RPMI8226 (cell line): ENCODE measurements around the gene TRPM1.

ENCODE experiments used
- DNase-seq: peaks from one replicate; pipeline ENCODE4 v3.0.0-alpha.2; 2015

The TRPM1 gene

GRCh38 chr15:31101262-31102038, at the start of gene TRPM1:
Gene TRPM1 (minus strand): TSS chr15:31101725. CDS start chr15:31081355, 20,370 bp downstream.
- DNase-seq, result peak; percentile 15

- no peak for DNase-seq
Measured at GRCh38 chr15:31150732-31151231, 49.3 kb upstream of the TRPM1 start.

DNA sequence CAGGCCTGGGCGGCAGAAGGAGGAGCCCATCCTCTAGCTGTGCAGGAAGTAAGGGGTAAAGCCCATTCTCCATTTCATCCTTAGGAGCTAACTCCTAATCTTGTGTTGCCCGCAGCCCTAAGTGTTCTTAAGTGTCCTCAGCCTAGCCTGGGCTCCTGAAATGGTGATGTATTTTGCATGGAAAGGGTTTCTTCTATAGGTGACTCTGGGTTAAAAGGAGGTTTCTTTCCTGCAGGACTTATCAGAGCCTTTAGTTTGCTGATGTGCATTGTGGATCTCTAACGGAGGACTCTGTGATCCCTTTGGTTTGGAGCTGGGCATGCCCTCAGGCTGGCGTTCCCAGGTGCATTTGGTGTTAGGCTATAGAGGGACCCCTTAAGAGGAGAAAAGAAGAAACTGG, 48.5 kb upstream of the TRPM1 start:
- DNase-seq, result no peak

DNA sequence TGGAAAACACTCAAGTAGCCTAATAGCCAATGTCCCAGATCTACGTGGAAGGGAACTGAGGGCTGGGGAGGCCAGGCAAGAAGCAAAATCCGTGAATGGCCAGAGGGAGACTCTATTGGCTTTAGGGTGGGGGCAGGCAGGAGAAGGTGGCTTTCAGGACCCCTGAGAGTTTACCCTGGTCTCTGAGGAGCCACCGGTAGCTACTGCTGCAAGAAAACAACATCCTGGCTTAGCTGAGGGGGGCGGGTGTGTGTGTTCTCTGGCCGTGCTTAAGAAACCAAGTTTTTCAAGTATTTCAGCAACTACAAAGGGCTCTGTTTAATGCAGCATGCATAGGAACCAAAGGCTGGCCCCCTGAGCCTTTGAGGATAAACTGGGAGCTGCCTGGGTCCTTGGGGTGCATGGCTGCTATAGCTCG, 47.6 kb upstream of the TRPM1 start:
- no peak for DNase-seq

GRCh38 chr15:31148297-31149087, 47.0 kb upstream of the TRPM1 start:
- no peak for DNase-seq

GRCh38 chr15:31147944-31148296, 46.4 kb upstream of the TRPM1 start:
- no peak for DNase-seq

GRCh38 chr15:31147456-31147855, 45.9 kb upstream of the TRPM1 start:
- DNase-seq, result no peak

- no peak for DNase-seq
Measured at GRCh38 chr15:31145271-31145911, 43.9 kb upstream of the TRPM1 start.

- DNase-seq, result no peak
Measured at GRCh38 chr15:31141792-31142191, 40.3 kb upstream of the TRPM1 start.

- no peak for DNase-seq
Measured at GRCh38 chr15:31136607-31137328, 35.2 kb upstream of the TRPM1 start.

GRCh38 chr15:31136016-31136415, 34.5 kb upstream of the TRPM1 start:
- no peak for DNase-seq

- DNase-seq, result no peak
Measured at GRCh38 chr15:31135523-31135922, 34.0 kb upstream of the TRPM1 start.

DNA sequence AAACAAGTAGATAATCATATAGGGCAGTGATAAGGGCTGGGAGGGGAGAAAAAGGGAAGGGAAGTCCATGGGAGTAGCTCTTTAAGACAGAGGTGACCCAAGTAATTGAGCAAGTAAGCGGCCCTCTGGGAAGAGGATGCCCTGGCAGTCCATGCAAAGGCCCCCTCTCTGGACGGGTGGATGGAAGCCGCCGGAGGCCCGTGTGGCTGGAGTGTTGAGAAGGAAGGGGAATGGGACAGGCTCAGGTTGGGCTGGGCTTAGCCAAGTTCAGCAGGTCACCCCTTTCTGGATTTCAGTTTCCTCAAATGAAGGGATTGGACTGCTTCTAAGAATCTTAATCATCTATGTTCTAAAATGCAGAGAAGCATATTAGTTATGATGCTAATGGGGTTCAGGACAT, 32.4 kb upstream of the TRPM1 start:
- DNase-seq, result no peak

DNA sequence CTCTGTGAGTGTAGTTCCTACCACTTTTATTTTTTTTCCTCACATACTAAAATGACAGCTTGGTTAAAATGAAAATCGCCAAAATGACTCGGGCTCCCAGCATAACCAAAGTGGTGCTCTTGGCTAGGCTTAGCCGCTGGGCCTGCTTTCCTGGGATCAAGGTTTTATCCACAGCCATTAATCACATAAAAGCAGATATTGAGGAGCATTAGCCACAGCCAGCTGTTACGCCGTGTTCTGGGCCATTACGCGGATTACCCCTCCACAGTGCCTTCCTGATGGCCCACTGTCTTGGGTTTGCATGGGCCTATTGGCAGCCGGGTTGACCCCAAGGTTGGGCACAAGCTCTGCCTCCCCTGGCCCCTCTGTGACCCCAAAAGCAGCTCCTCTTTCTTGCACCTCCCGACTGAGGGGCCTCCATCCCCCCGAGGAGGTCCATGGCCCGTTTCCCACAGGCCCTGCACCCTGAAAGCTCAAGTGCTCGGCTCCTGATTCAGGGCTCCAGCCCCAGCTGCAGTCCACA, 30.4 kb upstream of the TRPM1 start:
- no peak for DNase-seq

DNA sequence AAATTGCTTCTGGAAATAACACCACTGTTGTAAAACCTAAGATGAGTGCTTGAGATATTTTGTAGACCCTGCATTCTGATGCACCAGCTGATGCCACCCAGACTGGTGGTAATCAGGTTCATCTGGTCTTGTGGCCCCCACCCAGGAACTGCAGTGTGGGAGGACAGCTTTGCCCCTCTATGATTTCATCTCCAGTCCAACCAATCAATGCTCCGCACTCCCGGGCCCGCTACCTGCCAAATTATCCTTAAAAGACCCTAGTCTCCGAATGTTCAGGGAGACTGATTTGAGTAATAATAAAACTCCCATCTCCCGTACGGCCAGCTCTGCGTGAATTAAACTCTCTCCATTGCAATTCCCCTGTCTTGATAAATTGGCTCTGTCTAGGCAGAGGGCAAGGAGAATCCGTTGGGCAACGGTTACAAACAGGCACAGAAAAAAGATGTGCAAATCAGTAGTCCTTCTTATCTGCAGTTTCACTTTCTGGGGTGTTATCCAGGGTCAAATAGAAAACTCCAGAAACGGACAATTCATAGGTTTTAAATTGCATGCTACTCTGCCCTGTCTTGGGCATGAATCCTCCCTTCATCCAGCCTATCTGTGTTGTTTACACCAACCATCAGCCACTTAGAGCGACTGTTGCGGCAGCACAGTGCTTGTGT, 29.2 kb upstream of the TRPM1 start:
- DNase-seq, result no peak

GRCh38 chr15:31129769-31130303, 28.3 kb upstream of the TRPM1 start:
- DNase-seq, result no peak

DNA sequence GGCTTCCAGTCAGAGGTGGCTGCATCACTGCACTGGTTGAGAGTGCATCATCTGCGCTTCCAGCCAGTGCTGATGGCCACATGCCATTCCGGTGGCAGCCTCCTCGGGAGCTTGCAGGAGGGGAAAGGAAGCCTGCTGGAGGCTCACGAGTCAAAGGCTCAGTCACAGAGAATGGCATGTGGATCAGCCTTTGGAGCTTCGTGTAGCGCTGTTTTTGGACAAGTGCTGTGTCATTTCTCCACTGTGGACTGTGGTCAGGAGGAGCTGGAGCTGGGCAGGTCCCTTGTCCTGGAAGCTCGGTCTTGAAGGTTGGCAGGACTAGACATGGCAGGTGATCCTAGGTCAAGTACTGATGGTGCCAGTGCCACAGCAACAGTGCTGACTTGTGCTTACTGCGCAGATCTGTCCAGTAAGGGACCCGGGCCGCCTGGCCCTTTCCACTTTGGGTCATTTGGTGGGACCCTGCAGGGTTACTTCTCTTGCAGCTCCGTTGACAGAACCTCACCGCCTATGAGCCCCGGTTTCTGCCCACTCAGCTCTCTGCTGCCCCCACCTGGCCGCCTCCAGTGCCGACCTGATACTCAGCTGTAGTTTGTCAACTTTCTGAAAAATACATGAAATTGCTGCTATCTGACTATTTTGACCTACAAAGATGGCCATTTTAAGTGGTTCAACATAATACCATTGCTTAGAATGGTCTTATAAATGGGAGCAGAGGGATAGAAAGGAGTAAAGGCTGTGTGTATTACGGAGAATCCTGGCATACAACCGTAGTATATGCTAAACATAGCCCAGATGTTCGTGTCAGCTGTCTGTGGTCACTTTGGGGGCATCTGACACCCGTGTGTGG, 27.6 kb upstream of the TRPM1 start:
- peak; percentile 68 for DNase-seq

- DNase-seq, result no peak
Measured at GRCh38 chr15:31128477-31128876, 27.0 kb upstream of the TRPM1 start.

GRCh38 chr15:31127596-31128261, 26.2 kb upstream of the TRPM1 start:
- no peak for DNase-seq

GRCh38 chr15:31125061-31125460, 23.5 kb upstream of the TRPM1 start:
- no peak for DNase-seq
